HCT116 (cell line): ENCODE measurements around the gene RNGTT.

ENCODE experiments used
- EZH2 ChIP-seq: fragments of 200-600 bp; sonication (generic); IDR thresholded peaks from 2 replicates; pipeline ENCODE4 v1.6.1; 2017; ENCODE audit warnings: antibody characterized with exemption, mixed run types
- EZH2phosphoT487 ChIP-seq: fragments of 200-600 bp; IDR thresholded peaks from 2 replicates; pipeline ENCODE4 v1.6.1; 2018; ENCODE audit warnings: antibody characterized with exemption, borderline replicate concordance
- MAX ChIP-seq: IDR thresholded peaks from 2 replicates; pipeline ENCODE4 v1.6.1; 2012
- POLR2A ChIP-seq: IDR thresholded peaks from 2 replicates; pipeline ENCODE4 v1.7.0; 2011; ENCODE audit warnings: borderline replicate concordance; ENCODE audit not compliant: insufficient read depth, insufficient read length; ENCODE audit errors: extremely low read depth
- POLR2AphosphoS5 ChIP-seq: IDR thresholded peaks from 2 replicates; pipeline ENCODE4 v1.6.1; 2011; ENCODE audit warnings: mild to moderate bottlenecking, low read depth, low read length, moderate library complexity
- RAD21 ChIP-seq: IDR thresholded peaks from 2 replicates; pipeline ENCODE4 v1.6.1; 2012; ENCODE audit warnings: low read depth, mild to moderate bottlenecking
- REST ChIP-seq: IDR thresholded peaks from 2 replicates; pipeline ENCODE4 v1.6.1; 2012; ENCODE audit warnings: low read depth
- SIN3A ChIP-seq: IDR thresholded peaks from 2 replicates; pipeline ENCODE4 v1.6.1; 2012; ENCODE audit warnings: low read depth
- ZBTB33 ChIP-seq: IDR thresholded peaks from 2 replicates; pipeline ENCODE4 v1.6.1; 2011; ENCODE audit warnings: mild to moderate bottlenecking, low read length, moderate library complexity; ENCODE audit not compliant: insufficient replicate concordance; ENCODE audit errors: extremely low read depth
- ZFX ChIP-seq: fragments of 450-650 bp; IDR thresholded peaks from 2 replicates; pipeline ENCODE4 v1.6.1; 2017
- ZNF274 ChIP-seq: fragments of 200-500 bp; sonication (Bioruptor generic); IDR thresholded peaks from 2 replicates; pipeline ENCODE4 v1.6.1; 2014; ENCODE audit warnings: mild to moderate bottlenecking, low read depth, low read length, inconsistent platforms
- TF ChIP-seq, protein P1 (sequence below), 3 experiments: fragments of 200-600 bp in 1 of 3; sonication (generic) in 1 of 3; IDR thresholded peaks in 2 of 3; conservative IDR thresholded peaks in 1 of 3; 2 replicates each; pipeline ENCODE4 v1.5.1; 2012 to 2017; ENCODE audit warnings: low read depth in 2 of 3, low read length in 2 of 3, antibody characterized with exemption in 1 of 3, borderline replicate concordance in 1 of 3, control low read depth in 1 of 3, mild to moderate bottlenecking in 1 of 3, mixed read lengths in 1 of 3, mixed run types in 1 of 3, moderate library complexity in 1 of 3; ENCODE audit not compliant: insufficient read depth in 1 of 3

GRCh38 chr6:88653936-88654335 is 309.5 kb downstream of the RNGTT start:
- TF ChIP-seq, protein P1, sequence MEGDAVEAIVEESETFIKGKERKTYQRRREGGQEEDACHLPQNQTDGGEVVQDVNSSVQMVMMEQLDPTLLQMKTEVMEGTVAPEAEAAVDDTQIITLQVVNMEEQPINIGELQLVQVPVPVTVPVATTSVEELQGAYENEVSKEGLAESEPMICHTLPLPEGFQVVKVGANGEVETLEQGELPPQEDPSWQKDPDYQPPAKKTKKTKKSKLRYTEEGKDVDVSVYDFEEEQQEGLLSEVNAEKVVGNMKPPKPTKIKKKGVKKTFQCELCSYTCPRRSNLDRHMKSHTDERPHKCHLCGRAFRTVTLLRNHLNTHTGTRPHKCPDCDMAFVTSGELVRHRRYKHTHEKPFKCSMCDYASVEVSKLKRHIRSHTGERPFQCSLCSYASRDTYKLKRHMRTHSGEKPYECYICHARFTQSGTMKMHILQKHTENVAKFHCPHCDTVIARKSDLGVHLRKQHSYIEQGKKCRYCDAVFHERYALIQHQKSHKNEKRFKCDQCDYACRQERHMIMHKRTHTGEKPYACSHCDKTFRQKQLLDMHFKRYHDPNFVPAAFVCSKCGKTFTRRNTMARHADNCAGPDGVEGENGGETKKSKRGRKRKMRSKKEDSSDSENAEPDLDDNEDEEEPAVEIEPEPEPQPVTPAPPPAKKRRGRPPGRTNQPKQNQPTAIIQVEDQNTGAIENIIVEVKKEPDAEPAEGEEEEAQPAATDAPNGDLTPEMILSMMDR (IDR thresholded peaks at IDR 0.05 in 2 of 3, conservative IDR thresholded peaks at IDR 0.05 in 1 of 3; ENCODE audit: borderline replicate concordance in 1 of 3, insufficient read depth in 1 of 3, low read depth in 2 of 3, low read length in 2 of 3), result no peak
- TF ChIP-seq ZBTB33 (no peak), RAD21 (no peak), ZNF274 (no peak), ZFX (no peak), POLR2AphosphoS5 (no peak), EZH2phosphoT487 (no peak), POLR2A (no peak), MAX (no peak), REST (no peak), SIN3A (no peak), EZH2 (no peak)
